GM12864 (cell line): Measurements from ENCODE around the gene FGA.

Experiments
- DNase-seq: peaks from one replicate; pipeline ENCODE4 v3.0.0-alpha.2; 2011; ENCODE audit warnings: low read depth
- H3K4me3 ChIP-seq: 2 replicates; pipeline ENCODE4 v1.5.1; 2011; ENCODE audit warnings: mild to moderate bottlenecking, low read depth, low read length, control low read depth
- CTCF ChIP-seq: IDR thresholded peaks from 2 replicates; pipeline ENCODE4 v1.5.1; 2011; ENCODE audit warnings: low read depth, mild to moderate bottlenecking, moderate library complexity, low read length, control low read depth, inconsistent platforms; ENCODE audit errors: missing control alignments

The FGA gene

DNA sequence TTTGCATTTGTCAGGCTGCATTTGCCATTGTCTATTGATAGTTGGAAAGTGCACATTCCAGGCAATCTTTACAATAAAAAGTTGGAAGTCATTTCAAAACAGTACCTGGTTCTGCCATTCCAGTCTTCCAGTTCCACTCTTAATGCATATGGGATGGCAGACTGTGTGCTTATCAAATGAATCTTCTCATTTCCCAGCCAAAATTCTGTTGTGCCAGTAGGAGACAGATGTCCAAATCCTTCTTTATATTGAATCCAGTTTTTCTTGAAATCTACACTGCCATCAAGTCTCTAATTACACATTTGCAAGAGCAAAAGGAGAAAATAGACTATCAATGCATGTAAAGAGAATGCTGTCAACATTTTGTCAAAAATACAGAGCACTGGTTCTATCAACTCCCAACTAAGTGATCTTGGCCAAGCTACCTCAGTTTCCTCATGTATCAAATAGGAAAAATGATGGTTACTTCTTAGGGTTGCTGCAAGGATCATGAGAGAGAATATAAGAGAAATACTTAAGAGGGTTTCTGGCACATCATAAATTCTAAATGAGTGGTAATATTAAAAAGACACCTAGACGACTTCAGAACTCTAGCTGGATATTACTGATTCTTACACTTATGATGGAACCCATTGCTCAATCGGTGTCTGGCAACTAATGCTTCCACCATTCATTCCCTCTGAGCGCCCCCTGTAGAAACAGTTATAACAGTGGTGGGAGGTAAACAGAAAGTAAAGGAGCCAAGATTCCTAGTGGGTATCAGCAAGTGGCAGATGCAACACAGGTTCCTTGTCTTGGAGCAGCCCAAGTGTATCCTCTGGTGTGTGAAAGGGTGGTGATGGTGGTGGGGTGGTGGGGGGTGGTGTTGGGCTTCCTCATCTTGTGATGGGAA lies 18.1 kb upstream of the FGA start:
- H3K4me3 ChIP-seq = no peak overlapping the region
- no peak for TF ChIP-seq CTCF
- DNase-seq = no peak

- no peak overlapping the region for H3K4me3 ChIP-seq
- TF ChIP-seq CTCF = no peak
- DNase-seq = no peak
Measured at GRCh38 chr4:154606728-154607723, 16.5 kb upstream of the FGA start.

DNA sequence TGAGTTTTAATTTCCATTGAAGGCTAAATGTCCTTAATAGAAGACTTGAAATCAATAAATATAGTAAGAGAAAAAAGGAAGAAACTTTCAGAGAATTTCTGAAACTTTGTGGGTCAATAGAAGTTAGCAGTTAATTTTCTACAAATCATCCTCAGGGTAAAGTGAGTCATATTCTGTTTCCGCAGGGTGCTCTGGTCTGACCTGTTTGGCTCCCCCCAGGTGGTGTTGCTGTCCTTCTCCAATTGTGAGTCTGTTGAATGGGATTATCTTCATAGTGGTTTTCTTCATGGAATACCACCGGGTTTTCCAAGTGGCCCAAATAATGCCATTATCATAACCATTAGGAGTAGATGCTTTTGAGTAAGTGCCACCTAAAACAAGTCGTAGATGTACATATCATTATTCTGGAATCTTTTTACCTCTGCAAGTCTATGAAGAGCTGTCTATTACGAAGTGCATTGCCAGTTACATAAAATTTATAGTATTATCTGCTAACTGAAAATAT lies 14.2 kb upstream of the FGA start:
- H3K4me3 ChIP-seq = no peak overlapping the region
- DNase-seq = no peak
- no peak for TF ChIP-seq CTCF

- DNase-seq = no peak
- H3K4me3 ChIP-seq = no peak overlapping the region
- no peak for TF ChIP-seq CTCF
Measured at GRCh38 chr4:154603033-154603943, 12.7 kb upstream of the FGA start.

DNA sequence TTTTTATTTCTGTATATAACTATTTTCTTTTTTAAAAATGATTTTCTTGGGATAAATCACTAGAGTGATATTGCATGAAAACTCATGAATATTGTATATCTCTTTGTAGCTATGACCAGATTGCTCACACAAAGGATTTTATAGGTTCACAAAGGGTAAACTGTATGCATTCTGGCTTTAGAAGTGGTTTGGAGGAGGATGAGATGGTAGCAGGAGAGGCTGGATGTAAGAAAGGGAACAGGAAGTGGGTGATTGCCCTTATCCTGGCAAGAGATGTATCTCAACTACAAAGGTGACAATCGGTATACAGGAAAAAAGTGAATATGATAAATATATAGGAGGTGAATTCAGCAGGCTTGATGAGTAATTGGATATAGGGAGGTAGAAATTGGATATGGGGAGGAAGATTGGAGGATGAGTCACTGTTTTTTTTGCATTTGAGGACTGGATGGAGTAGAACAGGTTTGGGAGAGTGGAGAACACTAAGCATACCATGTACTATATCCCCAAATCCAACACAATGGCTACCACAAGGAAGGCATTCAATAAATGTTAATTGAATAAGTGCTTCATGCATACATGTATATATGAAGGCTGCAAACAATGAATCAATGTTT lies 12.0 kb upstream of the FGA start:
- H3K4me3 ChIP-seq = no peak overlapping the region
- no peak for DNase-seq
- no peak for TF ChIP-seq CTCF
